GM19463 (cell line): ENCODE data around the gene C19orf73.
A peak's percentile ranks its signal among the peaks of the same experiment; 100 is the strongest.
"Not testable (repeated sequence)": the region's sequence is repeated elsewhere in the genome, so short reads cannot be mapped to it uniquely, and the experiment has no call there.

Experiments used
- ATAC-seq: cut with Tn5 transposase; IDR thresholded peaks from one replicate; pipeline ENCODE4 v1.9.1; 2021; ENCODE audit warnings: mild to moderate bottlenecking, moderate library complexity; ENCODE audit not compliant: unreplicated experiment

The C19orf73 gene

DNA sequence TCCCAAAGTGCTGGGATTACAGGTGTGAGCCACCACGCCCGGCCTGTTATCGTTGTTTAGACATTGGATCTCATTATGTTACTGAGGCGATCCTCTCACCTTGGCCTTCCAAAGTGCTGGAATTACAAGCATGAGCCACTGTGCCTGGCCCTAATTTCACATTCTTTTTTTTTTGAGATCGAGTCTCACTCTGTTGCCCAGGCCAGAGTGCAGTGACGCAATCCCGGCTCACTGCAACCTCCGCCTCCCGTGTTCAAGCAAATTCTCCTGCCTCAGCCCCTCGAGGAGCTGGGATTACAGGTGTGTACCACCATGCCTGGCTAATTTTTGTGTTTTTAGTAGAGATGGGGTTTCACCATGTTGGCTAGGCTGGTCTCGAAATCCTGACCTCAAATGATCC is 4.3 kb upstream of the C19orf73 start:
- ATAC-seq = not testable (repeated sequence)

DNA sequence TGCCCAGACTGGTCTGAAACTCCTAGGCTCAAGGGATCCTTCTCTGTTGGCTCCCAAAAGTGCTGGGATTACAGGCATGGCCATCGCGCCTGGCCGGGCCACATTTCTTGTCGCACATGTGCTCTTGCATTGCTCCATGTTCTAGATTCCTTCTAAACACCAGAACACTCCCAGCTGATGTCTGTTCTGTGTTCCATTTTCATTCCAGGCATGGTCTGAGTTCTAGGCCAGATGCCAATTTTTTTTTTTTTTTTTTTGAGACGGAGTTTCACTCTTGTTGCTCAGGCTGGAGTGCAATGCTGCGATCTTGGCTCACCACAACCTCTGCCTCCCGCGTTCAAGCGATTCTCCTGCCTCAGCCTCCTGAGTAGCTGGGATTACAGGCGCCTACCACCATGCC is 2.9 kb upstream of the C19orf73 start:
- not testable (repeated sequence) for ATAC-seq

DNA sequence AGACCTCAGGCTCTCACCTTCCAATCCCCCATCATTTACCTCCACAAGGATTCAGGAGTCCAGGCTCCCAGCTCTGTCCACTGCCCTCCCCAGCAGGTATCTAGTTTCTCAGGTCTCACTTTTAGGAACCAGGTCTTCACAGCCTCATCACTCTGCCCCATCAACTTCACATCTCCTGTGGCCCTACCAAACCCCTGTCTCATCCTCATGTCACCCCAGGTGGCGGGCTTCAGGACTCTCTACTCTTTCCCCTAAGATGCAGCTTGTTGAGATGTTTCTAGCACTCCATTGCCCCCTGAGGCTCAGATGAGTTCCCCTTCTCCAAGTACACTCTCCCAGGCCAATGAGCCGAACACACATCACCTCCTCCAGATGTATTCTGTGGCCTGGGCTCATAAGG is 1.9 kb upstream of the C19orf73 start:
- no peak for ATAC-seq

DNA sequence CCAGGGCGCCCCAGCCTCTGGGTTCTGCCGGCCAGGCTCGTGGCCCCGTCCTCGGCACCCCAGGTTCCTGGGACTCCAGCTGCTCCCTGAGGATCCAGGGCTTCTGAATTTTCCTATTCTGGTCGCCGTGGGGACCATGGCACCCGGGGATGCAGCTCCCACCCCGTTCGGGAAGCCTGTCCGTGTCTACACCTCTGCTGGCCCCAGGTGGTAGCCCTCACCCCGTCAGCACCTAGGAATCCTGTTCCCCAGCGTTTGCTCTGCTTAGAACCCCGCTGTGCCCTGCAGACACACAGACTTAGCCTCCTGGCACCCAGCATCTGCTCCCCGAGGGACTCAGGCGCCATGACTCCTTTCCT is 1.4 kb upstream of the C19orf73 start:
- ATAC-seq = no peak

DNA sequence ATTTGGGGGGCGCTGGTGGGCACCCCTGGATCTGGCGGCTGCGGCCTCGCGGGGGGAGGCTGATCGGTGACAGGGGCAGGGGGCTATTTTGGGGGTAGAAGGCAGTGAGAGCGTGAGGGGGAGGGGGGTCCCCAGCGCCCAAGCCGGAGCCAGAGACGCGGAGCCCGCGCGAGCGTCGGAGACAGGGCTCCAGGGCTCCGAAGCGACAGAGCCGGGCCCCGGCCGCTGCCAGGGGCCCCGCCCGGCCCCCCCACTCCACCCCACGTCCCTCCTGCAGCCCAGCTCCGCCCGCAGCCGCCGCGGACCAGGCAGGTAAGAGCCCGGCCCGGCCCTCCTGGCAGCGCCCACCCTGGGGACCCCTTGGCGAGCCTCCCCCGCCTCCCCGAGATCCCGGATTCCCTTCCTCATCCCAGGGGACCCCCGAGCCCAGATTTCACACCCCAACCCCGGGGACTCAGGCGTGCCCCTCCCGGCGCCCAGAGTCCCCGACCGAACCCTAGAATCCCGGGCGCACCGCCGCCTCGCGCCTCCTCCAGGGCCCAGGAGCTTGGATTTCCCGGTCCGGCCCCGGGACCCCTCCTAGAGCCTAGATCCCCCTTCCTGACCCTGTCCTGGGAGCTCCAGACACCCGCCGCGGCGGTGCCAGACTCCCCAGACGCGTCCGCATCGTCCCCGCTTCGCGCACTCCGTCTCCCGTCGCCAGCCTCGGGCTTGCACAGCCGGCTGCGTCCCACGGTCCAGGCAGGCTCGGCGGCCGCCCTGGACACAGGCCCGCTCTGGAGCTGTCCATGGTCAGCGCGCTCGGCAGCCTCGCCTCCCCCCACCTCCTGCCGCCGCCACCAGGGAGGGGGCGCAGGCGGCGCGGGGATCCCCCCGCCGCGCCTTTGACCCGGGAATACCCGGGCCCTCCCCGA is 725 bp upstream of the C19orf73 start, which contains the start of gene PPFIA3:
TSS of gene PPFIA3 (plus strand) at position 134 of the 914 bp plus-strand sequence. CDS start 8,330 bp downstream, outside the sequence.
- ATAC-seq = no peak

DNA sequence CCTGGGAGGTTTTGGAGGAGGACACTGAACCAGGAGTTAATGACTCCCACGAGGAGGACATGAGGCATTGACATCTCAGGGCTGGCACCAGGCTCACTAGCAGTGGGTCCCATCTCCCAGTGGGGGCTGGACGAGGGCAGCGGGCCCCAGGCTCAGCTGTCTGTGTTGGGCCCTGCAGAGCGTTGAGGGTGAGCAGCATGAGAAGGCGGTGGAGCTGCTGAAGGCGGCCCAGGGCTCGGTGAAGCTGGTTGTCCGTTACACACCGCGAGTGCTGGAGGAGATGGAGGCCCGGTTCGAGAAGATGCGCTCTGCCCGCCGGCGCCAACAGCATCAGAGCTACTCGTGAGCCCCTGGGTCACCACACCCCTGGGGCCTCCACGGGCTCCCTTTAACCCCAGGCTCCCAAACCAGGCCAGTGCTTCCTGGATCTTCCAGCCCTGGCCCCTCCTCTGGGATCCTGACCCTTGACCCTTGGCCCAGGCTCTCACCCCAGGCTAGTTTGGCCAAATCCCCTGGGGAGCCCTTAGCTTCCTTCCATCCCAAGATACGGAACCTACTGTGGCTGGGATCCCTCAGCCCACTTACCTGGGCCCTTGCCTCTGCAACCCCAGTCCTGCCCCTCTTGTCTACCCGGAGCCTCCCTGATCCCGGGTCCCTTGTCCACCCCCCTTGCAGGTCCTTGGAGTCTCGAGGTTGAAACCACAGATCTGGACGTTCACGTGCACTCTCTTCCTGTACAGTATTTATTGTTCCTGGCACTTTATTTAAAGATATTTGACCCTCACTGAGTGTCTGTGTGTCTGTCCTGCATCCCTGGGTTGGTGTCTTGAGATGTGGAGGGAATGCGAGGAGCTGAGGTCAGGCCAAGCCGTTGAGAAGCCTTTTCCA is 1.0 kb downstream of the C19orf73 start:
- no peak for ATAC-seq

DNA sequence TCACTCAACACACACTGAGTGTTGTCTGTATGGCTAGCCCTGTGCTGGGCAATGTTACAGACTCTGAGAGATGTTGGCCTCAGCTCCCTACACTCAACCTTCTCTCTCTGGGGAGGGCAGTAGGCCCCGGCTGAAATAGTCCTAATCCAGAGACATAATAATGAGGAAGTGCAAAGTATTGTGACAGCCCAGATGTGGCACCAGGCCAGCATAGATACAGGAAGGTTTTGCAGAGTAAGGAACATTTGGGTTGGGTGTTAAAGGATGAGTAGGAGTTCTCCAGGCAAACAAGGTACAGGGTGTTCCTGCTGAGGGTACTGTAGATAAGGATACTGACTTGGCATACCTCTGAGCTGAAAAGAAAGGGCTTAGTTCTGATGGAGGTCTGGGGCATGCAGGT is 2.4 kb downstream of the C19orf73 start:
- ATAC-seq = no peak

DNA sequence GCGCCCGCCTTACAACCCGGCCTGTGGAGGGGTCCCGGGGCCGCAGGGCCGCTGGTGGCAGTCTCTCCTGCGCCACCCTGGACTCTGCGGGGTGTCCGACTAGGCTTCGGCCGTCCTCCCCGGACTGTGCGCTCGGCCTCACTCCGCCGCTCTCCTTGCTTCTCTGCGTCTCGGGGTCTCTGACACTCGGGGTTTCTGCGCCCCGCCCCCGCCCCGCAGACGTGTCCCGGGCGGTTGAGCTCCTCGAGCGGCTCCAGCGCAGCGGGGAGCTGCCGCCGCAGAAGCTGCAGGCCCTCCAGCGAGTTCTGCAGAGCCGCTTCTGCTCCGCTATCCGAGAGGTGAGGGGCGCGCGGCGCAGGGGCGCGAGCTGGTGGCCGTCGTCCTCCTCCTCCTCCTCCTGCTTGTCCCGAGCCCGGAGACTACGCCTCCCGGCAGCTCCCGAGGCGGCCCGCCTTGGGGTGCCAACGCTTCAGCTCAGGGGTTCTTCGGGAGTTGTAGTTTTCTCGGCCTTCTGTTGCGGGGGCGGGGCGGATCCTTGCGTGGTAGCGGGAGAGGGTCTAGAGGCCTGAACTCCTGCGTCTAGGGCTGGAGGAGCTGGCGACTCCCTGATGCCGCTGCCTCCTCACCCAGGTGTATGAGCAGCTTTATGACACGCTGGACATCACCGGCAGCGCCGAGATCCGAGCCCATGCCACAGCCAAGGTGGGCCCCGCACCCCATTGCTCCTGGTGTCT is 4.1 kb downstream of the C19orf73 start:
- ATAC-seq = no peak

DNA sequence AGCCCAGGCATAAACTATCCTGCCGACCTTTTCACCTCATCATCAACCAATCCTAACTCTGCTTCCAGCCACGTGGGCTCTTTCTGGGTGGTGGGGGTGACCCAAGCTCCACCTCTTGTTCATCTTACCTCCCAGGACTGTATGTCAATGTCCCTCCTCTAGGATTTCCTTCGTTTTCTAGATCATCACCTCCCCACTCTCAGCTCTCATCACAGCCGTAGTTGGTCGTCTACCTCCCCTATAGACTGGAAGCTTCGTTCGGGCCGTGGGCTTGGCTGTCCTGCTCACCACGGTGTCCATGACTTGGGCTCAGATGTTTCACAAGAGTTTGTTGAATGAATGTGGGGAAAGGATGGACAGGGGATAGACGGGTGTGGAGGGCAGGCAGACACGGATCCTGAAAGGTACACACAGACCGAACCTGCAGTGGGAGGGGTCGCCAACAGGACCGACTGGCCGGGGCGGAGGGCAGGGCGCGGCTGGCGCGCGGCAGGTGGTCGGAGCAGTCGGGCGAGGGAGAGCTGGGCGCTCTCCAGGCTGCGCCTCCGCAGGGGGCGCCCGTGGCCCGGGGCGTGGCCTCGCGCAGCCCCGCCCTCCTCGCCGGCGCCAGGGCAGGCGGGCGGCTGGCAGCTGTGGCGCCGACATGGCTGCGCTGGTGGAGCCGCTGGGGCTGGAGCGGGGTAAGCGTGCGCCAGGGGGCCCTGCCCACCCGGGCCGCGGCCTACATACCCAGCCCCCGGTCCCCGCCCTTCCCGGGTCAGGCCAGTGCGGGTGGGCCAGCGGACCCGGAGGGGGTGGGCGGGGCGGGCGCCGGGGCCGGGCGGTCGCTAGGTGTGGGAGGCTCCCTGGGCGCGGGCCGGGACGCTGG is 4.9 kb downstream of the C19orf73 start, which contains the start of gene LIN7B:
TSS of gene LIN7B (plus strand) at position 609 of the 868 bp plus-strand sequence. CDS start at position 644, 35 bp downstream.
- ATAC-seq = peak; percentile 49

DNA sequence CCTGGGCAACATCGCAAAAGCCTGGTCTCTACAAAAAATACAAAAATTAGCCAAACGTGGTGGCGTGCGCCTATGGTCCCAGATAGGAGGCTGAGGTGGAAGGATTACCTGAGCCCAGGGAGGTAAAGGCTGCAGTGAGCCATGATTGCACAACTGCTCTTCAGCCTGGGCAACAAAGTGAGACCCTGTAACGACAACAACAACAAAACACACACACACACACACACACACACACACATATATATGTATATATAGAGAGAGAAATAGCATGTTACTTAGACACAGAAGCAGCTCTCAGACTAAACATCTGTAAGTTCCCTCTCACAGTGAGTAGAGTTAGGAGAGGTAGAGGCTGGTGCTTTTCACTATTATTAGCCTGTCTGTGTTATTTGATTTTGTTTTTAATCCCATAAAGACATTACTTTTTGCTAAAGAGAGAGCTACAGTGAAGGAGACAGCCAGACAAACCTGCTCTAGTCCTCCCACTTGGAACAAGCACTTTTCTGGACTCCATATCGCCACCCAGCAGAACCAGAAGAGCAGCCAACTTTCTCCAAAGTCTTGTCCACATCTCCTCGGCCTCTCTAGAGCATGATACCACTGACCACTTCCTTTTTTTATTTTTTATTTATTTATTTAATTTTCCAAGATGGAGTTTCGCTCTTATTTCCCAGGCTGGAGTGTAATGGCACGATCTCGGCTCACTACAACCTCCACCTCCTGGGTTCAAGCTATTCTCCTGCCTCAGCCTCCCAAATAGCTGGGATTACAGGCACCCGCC is 7.5 kb downstream of the C19orf73 start:
- ATAC-seq = no peak

DNA sequence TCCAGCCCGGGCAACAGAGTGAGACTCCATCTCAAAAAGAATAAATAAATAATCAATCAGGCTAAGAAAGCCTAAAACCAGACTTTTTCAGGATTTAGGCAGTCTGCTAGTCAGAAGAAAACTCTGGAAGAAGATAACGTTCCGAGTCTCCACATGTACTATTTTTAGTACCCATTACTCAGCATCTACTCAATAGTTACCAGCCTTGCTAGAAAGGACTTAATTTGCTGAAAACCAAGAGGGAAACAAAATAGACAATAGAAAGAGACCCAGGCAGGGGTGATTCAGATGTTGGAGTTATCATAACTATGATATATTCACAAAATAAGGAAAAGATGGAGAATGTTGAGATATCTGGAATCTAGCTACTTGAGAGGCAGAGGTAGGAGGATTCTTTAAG is 8.4 kb downstream of the C19orf73 start:
- no peak for ATAC-seq

DNA sequence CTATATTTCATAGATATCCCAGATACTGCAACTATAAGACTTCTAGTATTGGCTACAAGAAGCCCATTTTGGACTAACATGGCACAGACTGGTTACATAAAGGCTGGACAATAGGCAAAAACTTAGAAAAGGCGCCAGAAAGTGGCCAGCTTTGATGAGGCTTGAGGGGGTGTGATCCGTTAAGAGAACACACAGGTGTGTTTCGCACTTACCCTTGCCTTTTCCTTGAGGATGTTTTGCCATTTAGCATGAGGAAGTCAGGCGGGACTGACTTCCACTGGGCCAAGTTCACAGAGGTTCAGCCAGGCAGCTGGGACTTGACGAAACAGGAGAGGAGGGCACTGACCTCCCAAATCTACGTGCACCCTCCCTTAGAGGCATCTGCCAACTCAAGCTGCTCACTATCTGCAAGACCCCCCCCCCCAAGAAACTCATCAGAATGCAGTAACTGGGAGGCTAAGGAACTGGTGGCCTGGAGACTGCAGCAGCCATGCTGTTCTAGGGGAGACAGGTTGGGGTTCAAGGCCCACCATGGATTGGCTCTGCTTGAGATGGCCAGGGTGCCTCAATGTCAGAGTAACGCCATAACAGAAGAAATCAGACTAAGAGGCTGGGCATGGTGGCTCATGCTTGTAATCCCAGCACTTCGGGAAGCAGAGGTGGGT is 9.2 kb downstream of the C19orf73 start:
- no peak for ATAC-seq

DNA sequence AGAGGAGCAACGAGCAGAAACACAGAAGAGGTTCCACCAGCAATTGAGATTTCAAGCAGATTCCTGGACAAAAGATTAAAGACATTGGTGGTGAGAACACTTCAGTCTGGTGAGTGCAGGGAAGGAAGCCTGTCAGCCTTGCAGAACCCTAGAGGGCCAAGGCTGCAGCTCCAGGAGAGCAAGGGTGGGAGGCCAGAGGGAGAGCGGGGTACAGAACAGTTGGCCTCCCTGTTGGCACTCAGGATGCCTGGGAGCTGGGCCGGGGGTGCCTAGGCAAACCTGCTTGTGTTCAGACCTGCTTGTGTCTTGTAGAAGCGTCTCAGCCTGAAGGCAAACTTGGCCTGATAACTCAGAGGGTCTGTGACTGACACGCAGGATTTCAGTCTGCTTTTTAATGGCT is 9.9 kb downstream of the C19orf73 start:
- ATAC-seq = no peak

DNA sequence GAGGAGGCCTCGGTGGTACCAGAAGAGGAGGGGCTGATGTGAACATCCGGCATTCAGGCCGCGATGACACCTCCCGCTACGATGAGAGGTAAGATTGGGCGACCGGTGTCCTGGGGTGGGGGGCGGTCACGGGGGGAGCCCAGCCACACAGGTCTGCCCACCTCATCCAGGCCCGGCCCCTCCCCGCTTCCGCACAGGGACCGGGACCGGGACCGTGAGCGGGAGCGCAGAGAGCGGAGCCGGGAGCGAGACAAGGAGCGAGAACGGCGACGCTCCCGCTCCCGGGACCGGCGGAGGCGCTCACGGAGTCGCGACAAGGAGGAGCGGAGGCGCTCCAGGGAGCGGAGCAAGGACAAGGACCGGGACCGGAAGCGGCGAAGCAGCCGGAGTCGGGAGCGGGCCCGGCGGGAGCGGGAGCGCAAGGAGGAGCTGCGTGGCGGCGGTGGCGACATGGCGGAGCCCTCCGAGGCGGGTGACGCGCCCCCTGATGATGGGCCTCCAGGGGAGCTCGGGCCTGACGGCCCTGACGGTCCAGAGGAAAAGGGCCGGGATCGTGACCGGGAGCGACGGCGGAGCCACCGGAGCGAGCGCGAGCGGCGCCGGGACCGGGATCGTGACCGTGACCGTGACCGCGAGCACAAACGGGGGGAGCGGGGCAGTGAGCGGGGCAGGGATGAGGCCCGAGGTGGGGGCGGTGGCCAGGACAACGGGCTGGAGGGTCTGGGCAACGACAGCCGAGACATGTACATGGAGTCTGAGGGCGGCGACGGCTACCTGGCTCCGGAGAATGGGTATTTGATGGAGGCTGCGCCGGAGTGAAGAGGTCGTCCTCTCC is 11.1 kb downstream of the C19orf73 start:
- no peak for ATAC-seq

DNA sequence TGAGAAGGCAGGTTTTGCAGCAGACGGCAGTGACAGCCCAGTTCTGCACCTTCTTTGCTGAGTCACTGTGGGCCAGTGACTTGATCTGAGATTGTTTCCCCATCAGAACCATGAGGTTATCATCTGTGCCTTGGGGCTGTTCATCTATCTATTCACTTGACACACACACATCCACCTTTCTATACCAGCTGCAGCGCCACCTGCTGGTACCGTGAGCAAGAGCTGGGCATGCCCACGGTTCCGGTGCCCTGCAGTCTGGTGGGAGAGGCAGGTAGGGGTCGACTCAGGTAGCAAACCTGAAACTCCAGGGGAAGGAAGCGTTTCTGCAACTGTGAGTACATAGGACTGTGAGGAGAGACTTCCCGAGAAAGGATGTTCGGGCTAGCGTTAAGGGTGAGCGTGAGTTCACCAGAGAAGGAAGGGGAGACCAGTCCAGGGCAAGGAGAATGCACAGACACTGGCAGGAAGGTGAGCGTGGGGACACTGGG is 12.3 kb downstream of the C19orf73 start:
- ATAC-seq = no peak

DNA sequence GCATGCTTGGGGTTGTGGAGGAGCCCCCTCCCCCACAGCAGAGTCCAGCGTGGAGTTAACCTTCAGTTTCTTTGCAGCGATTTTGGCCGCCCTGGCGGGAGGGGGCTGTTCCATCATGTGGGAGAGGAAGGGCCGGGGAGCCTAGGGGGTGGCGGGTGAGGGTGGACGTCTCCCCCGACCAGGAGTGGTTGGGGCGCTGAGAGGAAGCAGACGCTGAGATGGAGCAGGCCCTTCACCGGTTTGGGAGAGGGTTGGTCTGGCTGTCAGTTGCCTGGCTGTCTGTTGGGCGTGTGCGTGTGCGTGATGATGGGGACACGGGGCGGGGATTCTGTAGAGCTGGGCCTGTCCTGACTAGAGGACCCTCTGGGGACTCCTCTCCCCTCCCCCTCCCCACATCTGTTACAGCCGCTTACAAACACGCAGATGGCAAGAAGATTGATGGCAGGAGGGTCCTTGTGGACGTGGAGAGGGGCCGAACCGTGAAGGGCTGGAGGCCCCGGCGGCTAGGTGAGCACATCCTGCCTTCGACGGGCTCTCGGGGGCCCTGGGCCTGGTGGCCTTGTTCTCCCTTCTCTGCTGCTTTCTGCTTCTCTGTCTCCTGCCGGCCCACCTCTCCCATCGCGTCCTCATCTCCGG is 14.6 kb downstream of the C19orf73 start:
- no peak for ATAC-seq
